Upper lobe of left lung (tissue), 6 donors: ENCODE data around the gene PCSK9. TPM values are rescaled to one million over a fixed set of nuclear protein-coding genes. Genes with fewer than 3 reads are reported as not detected.

Experiments used
- ATAC-seq, 2 donors: fragments of 200-7000 bp; cut with Tn5 transposase; one replicate each; pipeline ENCODE4 v1.9.1; 2022; ENCODE audit warnings: mild to moderate bottlenecking in 2 of 2, moderate library complexity in 2 of 2; ENCODE audit not compliant: low FRiP score in 2 of 2
- DNase-seq, 2 donors: peaks; one replicate each; pipeline ENCODE4 v3.0.0-alpha.2; 2019 to 2020
- H3K27ac ChIP-seq, 4 donors: fragments of 200-600 bp; sonication (generic); one replicate each; pipeline ENCODE4 v1.5.1; 2016 to 2019
- H3K27me3 ChIP-seq, 4 donors: fragments of 200-600 bp; sonication (generic); one replicate each; pipeline ENCODE4 v1.5.1; 2017 to 2019
- H3K36me3 ChIP-seq, 4 donors: fragments of 200-600 bp; sonication (generic); one replicate each; pipeline ENCODE4 v1.5.1; 2016 to 2019
- H3K4me1 ChIP-seq, 4 donors: fragments of 200-600 bp; sonication (generic); one replicate each; pipeline ENCODE4 v1.5.1; 2018 to 2019
- H3K4me3 ChIP-seq, 4 donors: fragments of 200-600 bp; sonication (generic); one replicate each; pipeline ENCODE4 v1.5.1; 2017 to 2019; ENCODE audit warnings: mild to moderate bottlenecking in 2 of 4, moderate library complexity in 1 of 4
- H3K9me3 ChIP-seq, 4 donors: fragments of 200-600 bp; sonication (generic); one replicate each; pipeline ENCODE4 v1.5.1; 2018 to 2019
- EP300 ChIP-seq, 4 donors: sonication (generic); formaldehyde crosslinking; IDR thresholded peaks; one replicate each; pipeline ENCODE4 v1.5.1; 2017; ENCODE audit warnings: antibody characterized with exemption in 4 of 4, control low read depth in 2 of 4
- POLR2A ChIP-seq, 4 donors: fragments of 450-650 bp; IDR thresholded peaks; one replicate each; pipeline ENCODE4 v1.5.1; 2016 to 2017; ENCODE audit warnings: antibody characterized with exemption in 4 of 4, mild to moderate bottlenecking in 2 of 4
- POLR2AphosphoS5 ChIP-seq, 2 donors: sonication (generic); formaldehyde crosslinking; IDR thresholded peaks; one replicate each; pipeline ENCODE4 v1.5.1; 2017; ENCODE audit warnings: antibody characterized with exemption in 2 of 2
- WGBS, 2 donors: methylation state at CpG; one replicate each; pipeline ENCODE4 v1.1.5; 2017 to 2018; 5-methylcytosine and 5-hydroxymethylcytosine counted together
- total RNA-seq, 6 donors: library from RNA; depleted of rRNA in 4 of 6; stranded (reverse); fragments of >200 nt in 4 of 6; gene quantifications; one replicate each; pipeline versions ENCODE4 v1.1.0 to v1.2.1, GENCODE V29; 2016 to 2021
- TF ChIP-seq, protein P1 (sequence below), 6 experiments: fragments of 450-650 bp in 4 of 6; fragments of 200-600 bp in 2 of 6; sonication (generic) in 2 of 6; IDR thresholded peaks; one replicate each; pipeline ENCODE4 v1.5.1; 2016 to 2019; ENCODE audit warnings: antibody characterized with exemption in 6 of 6
- donor health status: DM: no; HTN: no; CAD: no; lungs with moderate emphysema.
- donor health status: DM: no; HTN: yes; CAD: no; lungs with severe emphysema.

The PCSK9 gene
- total RNA-seq, 6 donors from 2014 or later, result 9.4 to 63.9 (median 31.5) TPM

GRCh38 chr1:55038974-55039341 is 390 bp upstream of the PCSK9 start:
- peak overlapping the region in 2 of 4 donors; percentile 73 to 81 for H3K27ac ChIP-seq
- DNase-seq (no peak), ATAC-seq (no peak)
- no peaks in the 10 kb centered on the region for H3K9me3 ChIP-seq
- H3K4me1 ChIP-seq, result peaks cover 0 to 27% (median 8%) of the 10 kb centered on the region in 4 donors
- WGBS, 2 donors, result 29 to 39% methylated on average over 9 of the region's 9 CpGs
- H3K27me3 ChIP-seq, result peaks cover 0 to 8% (median 0%) of the 10 kb centered on the region in 4 donors
- TF ChIP-seq, protein P1, sequence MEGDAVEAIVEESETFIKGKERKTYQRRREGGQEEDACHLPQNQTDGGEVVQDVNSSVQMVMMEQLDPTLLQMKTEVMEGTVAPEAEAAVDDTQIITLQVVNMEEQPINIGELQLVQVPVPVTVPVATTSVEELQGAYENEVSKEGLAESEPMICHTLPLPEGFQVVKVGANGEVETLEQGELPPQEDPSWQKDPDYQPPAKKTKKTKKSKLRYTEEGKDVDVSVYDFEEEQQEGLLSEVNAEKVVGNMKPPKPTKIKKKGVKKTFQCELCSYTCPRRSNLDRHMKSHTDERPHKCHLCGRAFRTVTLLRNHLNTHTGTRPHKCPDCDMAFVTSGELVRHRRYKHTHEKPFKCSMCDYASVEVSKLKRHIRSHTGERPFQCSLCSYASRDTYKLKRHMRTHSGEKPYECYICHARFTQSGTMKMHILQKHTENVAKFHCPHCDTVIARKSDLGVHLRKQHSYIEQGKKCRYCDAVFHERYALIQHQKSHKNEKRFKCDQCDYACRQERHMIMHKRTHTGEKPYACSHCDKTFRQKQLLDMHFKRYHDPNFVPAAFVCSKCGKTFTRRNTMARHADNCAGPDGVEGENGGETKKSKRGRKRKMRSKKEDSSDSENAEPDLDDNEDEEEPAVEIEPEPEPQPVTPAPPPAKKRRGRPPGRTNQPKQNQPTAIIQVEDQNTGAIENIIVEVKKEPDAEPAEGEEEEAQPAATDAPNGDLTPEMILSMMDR (IDR thresholded peaks at IDR 0.05), result no peak
- H3K36me3 ChIP-seq, result no peaks in the 10 kb centered on the region
- H3K4me3 ChIP-seq, result peak overlapping the region in 3 of 4 donors; percentile 41 to 57 (median 46)

DNA sequence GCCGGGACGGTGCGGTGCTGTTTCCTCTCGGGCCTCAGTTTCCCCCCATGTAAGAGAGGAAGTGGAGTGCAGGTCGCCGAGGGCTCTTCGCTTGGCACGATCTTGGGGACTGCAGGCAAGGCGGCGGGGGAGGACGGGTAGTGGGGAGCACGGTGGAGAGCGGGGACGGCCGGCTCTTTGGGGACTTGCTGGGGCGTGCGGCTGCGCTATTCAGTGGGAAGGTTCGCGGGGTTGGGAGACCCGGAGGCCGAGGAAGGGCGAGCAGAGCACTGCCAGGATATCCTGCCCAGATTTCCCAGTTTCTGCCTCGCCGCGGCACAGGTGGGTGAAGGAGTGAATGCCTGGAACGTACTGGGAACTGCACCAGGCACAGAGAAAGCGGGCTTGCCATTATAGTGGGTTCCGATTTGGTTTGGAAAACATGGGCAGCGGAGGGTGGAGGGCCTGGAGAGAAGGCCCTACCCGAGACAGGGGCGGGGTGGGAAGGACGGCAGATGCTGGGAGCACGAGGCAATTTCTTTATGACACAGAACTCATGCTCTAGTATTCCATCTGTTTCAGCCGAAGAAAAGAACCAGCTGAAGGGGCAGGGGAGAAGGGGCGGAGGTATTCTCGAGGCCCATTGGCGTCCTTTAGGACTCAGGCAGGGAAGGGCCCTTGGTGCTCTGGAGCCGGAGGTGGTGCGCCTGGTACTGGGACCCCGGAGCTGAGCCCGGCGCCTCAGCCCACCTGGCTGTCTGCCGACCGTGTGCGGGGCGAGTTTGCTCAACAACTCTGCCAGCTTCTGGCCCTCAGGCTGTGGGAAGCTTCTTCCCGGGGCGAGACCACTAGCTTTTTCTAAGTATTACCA is 960 bp downstream of the PCSK9 start:
- Histone ChIP-seq H3K27ac (peak overlapping the region in 3 of 4 donors; percentile 55 to 81 (median 73)), H3K4me1 (peaks cover 0 to 27% (median 8%) of the 10 kb centered on the region in 4 donors), H3K4me3 (peak overlapping the region in 3 of 4 donors; percentile 41 to 57 (median 46)), H3K36me3 (no peaks in the 10 kb centered on the region), H3K9me3 (no peaks in the 10 kb centered on the region), H3K27me3 (peaks cover 0 to 8% (median 0%) of the 10 kb centered on the region in 4 donors)
- WGBS, 2 donors, result 11 to 29% methylated on average over 32 to 47 of the region's 49 CpGs
- ATAC-seq (peak; percentile 7 to 19), DNase-seq (peak in 1 of 2 donors; percentile 51)
- TF ChIP-seq POLR2AphosphoS5 (IDR thresholded peaks at IDR 0.05) (no peak), POLR2A (IDR thresholded peaks at IDR 0.05) (no peak), EP300 (IDR thresholded peaks at IDR 0.05) (no peak)
- TF ChIP-seq, protein P1 (IDR thresholded peaks at IDR 0.05), result no peak

- H3K4me3 ChIP-seq, result peak overlapping the region in 3 of 4 donors; percentile 41 to 57 (median 46)
- peaks cover 0 to 24% (median 8%) of the 10 kb centered on the region in 4 donors for H3K4me1 ChIP-seq
- no peaks in the 10 kb centered on the region for H3K9me3 ChIP-seq
- TF ChIP-seq, protein P1 (IDR thresholded peaks at IDR 0.05), result no peak
- TF ChIP-seq POLR2A (IDR thresholded peaks at IDR 0.05), result no peak
- TF ChIP-seq EP300 (IDR thresholded peaks at IDR 0.05), result no peak
- TF ChIP-seq POLR2AphosphoS5 (IDR thresholded peaks at IDR 0.05), result no peak
- 29 to 40% methylated on average over 4 to 5 of the region's 5 CpGs for WGBS, 2 donors
- H3K27ac ChIP-seq, result peak overlapping the region in 1 of 4 donors; percentile 81
- DNase-seq (no peak), ATAC-seq (no peak)
- H3K27me3 ChIP-seq, result peaks cover 0 to 8% (median 0%) of the 10 kb centered on the region in 4 donors
- H3K36me3 ChIP-seq, result no peaks in the 10 kb centered on the region
These were observed 1.7 kb downstream of the PCSK9 start for GRCh38 chr1:55040933-55041494.

- Histone ChIP-seq H3K4me1 (peaks cover 0 to 22% (median 8%) of the 10 kb centered on the region in 4 donors), H3K27me3 (peaks cover 0 to 8% (median 0%) of the 10 kb centered on the region in 4 donors), H3K36me3 (no peaks in the 10 kb centered on the region), H3K4me3 (peak overlapping the region in 2 of 4 donors; percentile 46 to 57), H3K27ac (no peak overlapping the region), H3K9me3 (no peaks in the 10 kb centered on the region)
- DNase-seq, result no peak
- WGBS, 2 donors, result 59 to 75% methylated on average over 3 of the region's 3 CpGs
- no peak for ATAC-seq
- TF ChIP-seq, protein P1 (IDR thresholded peaks at IDR 0.05), result no peak
- TF ChIP-seq POLR2A (IDR thresholded peaks at IDR 0.05) (no peak), POLR2AphosphoS5 (IDR thresholded peaks at IDR 0.05) (no peak), EP300 (IDR thresholded peaks at IDR 0.05) (no peak)
These were observed 2.3 kb downstream of the PCSK9 start for GRCh38 chr1:55041613-55042012.
